Measurements from ENCODE around the gene UST.

UST gene

GRCh38 chr6:149063468-149063867 lies 316.6 kb downstream of the UST start:
- no peak for DNase-seq (ENCODE audit: low spot score)

- DNase-seq (ENCODE audit: low spot score) = peak; percentile 9
Observed at GRCh38 chr6:149064001-149064659, 317.3 kb downstream of the UST start.

DNA sequence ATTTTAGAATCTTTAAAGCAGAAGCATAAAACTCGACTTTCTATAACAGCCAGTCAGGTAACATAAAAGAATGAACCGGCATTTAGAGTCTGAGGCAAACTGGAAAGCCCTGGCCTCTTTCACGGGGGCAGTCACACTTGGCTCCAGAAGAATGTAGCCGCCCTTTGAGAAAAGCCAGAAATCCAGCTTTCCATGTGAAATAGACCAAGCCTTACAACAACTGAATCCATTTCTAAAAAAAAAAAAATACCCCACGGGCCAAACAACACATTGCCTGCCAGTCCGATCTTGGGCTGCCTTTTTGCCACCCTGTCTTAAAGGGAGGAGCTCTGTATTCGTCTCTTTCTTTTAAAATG lies 317.8 kb downstream of the UST start:
- DNase-seq (ENCODE audit: low spot score) = no peak

GRCh38 chr6:149065121-149065520 lies 318.3 kb downstream of the UST start:
- no peak for DNase-seq (ENCODE audit: low spot score)

- DNase-seq (ENCODE audit: low spot score) = no peak
Observed at GRCh38 chr6:149065658-149066556, 319.1 kb downstream of the UST start.

DNA sequence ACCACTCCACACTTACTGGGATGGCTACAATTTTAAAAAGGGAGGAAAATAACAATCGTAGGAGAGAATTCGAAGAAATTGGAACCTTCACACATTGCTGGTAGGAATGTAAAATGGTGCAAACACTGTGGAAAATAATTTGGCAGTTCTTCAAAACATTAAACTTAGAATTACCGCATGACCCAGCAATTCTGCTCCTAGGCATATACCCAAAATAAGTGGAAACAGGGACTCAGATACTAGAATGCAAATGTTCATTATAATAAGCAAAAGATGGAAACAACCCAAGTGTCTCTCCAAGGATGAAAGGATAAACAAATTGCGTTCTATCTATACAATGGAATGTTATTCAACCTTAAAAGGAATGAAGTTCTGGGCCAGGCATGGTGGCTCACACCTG lies 325.2 kb downstream of the UST start:
- no peak for DNase-seq (ENCODE audit: low spot score)

- no peak for DNase-seq (ENCODE audit: low spot score)
Observed at GRCh38 chr6:149074832-149075258, 328.0 kb downstream of the UST start.

DNA sequence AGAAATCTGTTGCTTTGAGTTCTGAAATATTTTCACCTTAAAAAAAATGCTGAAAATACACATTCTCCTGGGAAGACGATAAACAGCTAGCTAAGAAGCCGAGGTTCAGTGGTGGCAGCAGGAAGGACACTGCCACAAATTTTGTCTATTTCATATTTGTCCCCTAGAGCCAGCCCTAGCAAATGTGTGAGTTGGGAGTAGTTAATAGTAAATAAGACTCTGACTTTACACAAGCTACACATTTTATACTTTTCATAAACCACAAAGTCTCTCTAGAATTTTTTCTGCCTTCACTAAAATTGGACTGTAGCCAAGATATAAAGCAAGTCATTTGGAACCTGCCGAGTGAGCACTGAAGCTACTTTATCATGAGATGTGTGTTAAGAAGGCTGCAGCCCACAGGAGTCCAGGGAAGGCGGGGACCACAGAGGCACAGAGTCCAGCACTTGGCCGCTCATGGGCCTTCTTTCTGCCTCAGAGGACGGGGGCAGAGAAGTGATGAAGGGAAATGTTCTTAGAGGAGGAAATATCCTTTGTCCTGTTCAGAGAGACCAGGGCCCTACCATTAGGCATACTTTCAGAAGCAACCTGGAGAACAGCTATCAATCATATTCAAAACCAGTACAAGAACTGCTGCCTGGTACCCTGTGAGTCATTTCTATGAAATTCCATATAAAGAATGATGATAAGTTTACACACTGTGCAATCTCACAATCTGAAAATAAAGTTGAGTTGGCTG lies 329.0 kb downstream of the UST start:
- DNase-seq (ENCODE audit: low spot score) = no peak

GRCh38 chr6:149076355-149076734 lies 329.5 kb downstream of the UST start:
- no peak for DNase-seq (ENCODE audit: low spot score)

DNA sequence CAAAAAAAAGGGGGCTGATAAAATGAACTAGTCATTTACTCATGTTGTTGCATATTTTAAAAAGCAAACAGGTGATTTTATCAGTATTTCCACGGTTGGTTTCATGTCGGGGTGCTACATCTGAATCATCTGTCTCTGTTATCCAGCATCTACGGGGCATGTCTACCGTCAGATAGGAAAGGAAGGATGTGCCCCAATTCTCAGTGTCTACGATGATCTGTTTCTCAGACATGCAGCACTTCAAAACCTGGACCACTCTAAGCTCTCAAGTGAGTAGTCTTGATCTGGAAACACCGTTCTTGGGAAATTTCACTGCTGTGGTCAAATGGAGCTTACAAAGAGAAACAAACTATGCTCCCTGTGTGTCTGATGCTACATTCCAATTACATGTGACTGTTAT lies 330.4 kb downstream of the UST start:
- DNase-seq (ENCODE audit: low spot score) = no peak

GRCh38 chr6:149078211-149078782 lies 331.5 kb downstream of the UST start:
- DNase-seq (ENCODE audit: low spot score) = no peak

DNA sequence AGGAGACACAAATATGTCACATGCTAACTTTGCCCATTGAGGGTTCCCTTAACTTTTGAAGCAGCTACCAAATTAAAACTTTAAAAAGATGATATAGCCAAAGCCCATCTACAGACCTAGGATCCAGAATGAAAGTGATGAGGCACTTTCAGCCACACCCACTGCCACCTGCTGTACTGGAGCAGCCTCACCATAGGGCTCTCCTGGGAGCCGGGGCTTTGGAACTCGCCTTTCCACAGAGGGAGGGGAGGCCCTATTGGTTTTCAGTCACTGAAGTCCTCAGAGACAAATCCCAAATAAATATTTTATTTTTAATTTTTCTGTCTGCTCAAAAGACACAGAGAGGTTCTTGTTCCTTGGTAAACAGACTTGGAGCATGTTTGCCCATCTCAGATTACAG lies 332.6 kb downstream of the UST start:
- no peak for DNase-seq (ENCODE audit: low spot score)

DNA sequence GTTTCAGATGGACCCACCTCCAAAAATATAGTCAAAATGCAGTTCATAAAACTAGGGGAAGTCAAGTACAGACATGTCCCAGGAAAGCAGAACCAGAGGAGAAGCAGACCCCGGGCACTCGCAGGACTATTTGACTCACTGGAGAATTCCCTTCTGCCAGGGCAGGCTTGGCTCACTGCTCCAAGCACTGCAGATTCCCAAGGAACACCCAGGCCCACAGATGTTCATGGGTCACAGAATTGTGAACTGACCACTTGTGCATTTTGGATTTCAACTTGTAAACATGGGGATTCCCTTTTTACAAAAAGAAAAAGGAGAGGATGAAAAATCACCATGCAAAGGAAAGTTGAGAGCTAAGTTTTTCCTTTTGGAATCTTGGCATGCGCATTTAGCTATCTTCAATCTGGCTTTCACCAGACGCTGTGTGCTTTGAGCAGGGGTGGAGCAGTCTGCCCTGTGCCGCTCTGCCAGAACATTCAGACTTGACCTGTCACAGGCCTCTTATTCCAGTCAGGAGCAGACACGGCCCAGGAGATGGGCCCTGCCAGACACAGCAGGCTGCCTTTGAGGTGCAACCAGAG lies 333.2 kb downstream of the UST start:
- DNase-seq (ENCODE audit: low spot score) = no peak

DNA sequence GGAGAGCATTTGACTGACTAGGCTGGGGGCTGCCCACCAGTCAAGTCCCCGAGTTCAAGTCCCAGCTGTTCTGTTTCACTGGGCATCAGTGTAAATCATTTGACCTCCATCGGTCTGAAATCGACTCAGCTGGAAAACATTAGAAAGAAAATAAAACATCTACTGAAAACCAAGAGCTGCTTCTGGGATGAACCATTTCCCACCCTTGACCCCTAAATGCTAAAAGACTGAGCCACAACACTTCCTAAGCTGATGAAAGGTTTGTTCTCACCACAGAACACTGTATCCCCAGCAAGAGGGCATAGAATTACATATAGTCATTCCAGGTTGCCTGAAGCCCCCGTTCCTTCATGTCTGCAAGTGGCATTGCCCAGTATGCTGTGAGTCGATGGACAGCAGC lies 333.7 kb downstream of the UST start:
- no peak for DNase-seq (ENCODE audit: low spot score)

DNA sequence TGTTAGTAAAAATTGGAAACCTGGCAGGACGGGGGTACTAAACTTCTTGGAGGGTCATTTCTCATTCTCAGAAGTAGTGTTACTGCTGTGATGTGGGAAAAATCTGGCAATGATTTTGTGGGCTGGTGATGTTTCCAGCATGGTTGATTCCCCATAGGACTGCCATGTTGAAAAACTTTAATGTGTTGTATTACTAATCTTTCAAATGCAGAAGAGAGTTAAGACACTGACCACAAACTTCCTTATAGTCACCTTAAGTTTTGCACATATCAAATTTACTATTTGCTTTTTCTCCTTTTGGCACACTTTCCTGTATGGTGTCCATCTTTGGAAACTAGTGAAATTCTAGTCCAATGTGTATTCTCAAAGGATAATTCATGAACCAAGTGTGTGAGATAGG lies 334.5 kb downstream of the UST start:
- DNase-seq (ENCODE audit: low spot score) = no peak

GRCh38 chr6:149082320-149082719 lies 335.5 kb downstream of the UST start:
- DNase-seq (ENCODE audit: low spot score) = peak; percentile 65

DNA sequence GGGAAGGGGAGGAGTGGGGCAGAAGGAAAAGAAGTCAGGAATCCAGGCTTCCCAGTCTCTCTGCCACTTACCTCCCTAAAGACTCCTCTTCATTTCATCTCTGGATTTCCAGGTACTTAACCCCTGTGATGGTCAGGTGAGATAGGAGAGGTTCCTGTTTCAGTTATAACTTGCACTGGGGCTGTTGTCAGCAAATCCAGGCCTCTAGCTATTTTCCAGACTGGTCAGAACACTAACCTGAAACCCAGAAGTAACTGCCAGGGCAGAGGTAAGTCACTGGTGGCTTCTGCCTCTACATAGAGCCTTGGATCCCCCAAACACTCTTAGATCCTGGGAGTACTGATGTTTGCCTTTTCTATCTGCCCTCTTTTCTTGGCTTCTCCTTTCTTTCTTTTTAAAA lies 337.2 kb downstream of the UST start:
- no peak for DNase-seq (ENCODE audit: low spot score)

GRCh38 chr6:149084808-149085556 lies 338.2 kb downstream of the UST start:
- DNase-seq (ENCODE audit: low spot score) = no peak

DNA sequence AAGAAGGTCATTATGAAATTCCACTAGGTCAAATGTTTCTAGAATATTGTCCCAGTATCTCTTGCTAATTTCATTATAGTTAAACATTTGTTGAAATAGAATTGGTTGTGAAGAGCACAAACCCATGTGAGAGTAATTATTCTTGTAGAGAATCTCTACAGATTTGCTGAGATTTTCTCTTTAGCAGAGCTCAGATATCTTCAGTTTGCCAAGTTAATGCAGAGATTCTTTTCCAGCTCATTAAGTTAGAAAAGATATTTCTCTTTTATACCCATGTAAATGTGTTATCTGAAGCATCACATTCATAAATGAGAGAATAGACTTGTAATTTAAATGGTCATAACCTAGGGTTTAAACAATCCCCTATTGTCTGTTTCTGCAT lies 338.7 kb downstream of the UST start:
- no peak for DNase-seq (ENCODE audit: low spot score)

DNA sequence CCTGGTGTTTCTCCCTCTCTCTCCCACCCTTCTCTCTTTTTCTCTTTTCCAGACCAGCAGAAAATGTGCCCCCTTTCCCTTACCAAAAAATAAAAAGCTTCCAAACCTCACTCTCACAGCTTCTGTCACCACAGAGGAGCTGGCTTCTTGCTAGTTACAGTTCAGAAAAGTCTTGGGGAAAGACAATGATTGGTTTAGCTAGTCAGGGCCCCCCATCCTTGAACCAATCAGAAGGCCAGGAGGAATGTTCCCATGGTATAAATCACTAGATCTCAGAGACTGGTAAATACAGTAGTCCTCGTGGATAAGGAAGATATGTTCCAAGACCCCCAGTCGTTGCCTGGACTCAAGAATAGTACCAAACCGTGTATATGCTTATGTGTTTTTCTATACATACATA lies 339.5 kb downstream of the UST start:
- no peak for DNase-seq (ENCODE audit: low spot score)

GRCh38 chr6:149087898-149088297 lies 341.1 kb downstream of the UST start:
- DNase-seq (ENCODE audit: low spot score) = no peak

- no peak for DNase-seq (ENCODE audit: low spot score)
Observed at GRCh38 chr6:149088361-149088760, 341.5 kb downstream of the UST start.
